Measurements from ENCODE around the gene DUSP8.

DUSP8 gene

DNA sequence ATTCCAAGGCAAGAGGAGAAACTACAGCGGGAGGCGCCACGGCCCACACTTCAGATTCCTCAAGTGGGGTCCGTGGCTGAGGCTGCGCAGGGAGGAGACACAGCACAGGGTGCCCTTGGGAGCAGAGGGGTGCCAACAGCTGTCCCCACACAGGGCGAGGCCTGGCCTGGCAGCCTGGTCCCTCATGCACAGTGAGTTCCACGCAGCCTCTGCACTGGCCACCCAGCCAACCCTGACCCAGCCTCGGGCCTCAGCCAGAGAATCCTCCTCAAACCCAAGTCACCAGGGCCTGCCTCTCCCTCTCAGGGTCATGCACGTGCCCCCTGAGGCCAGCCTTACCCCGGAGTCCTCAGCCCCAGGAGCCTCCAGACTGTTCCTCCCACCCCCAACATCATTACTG is 63.1 kb downstream of the DUSP8 start:
- Histone ChIP-seq H3K4me3 (ENCODE audit: low read length) (no peak overlapping the region), H3K36me3 (ENCODE audit: control insufficient read depth, insufficient read depth, low read length) (no peaks in the 10 kb centered on the region), H3K4me1 (ENCODE audit: control insufficient read depth, insufficient read depth, low read length) (peaks cover 16% of the 10 kb centered on the region), H3K9ac (ENCODE audit: low read length) (no peak overlapping the region), H3K27ac (ENCODE audit: low read depth, low read length) (no peak overlapping the region), H3K27me3 (ENCODE audit: control insufficient read depth, insufficient read depth, low read length) (no peaks in the 10 kb centered on the region)

DNA sequence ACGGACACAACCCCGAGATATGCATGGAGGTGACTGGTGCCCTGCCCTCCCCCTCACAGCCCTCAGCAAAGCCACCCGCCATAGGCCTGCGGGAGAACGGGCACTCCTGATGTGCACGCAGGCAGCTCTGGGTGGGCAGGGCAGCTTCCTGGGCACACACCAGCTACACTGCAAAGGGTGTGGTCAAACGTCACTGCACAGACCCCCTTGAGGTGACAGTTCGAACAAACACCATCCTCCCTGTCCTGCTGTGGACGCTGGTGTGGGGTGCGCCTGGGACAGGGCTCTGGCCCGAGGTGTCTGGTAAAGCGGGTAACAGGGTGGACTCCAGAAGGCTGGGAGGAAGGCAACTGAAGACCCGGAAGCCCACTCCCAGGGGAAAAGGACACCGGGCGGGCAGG is 63.6 kb downstream of the DUSP8 start:
- Histone ChIP-seq H3K9ac (ENCODE audit: low read length) (no peak overlapping the region), H3K4me3 (ENCODE audit: low read length) (no peak overlapping the region), H3K27me3 (ENCODE audit: control insufficient read depth, insufficient read depth, low read length) (no peaks in the 10 kb centered on the region), H3K36me3 (ENCODE audit: control insufficient read depth, insufficient read depth, low read length) (no peaks in the 10 kb centered on the region), H3K4me1 (ENCODE audit: control insufficient read depth, insufficient read depth, low read length) (peaks cover 16% of the 10 kb centered on the region), H3K27ac (ENCODE audit: low read depth, low read length) (no peak overlapping the region)

DNA sequence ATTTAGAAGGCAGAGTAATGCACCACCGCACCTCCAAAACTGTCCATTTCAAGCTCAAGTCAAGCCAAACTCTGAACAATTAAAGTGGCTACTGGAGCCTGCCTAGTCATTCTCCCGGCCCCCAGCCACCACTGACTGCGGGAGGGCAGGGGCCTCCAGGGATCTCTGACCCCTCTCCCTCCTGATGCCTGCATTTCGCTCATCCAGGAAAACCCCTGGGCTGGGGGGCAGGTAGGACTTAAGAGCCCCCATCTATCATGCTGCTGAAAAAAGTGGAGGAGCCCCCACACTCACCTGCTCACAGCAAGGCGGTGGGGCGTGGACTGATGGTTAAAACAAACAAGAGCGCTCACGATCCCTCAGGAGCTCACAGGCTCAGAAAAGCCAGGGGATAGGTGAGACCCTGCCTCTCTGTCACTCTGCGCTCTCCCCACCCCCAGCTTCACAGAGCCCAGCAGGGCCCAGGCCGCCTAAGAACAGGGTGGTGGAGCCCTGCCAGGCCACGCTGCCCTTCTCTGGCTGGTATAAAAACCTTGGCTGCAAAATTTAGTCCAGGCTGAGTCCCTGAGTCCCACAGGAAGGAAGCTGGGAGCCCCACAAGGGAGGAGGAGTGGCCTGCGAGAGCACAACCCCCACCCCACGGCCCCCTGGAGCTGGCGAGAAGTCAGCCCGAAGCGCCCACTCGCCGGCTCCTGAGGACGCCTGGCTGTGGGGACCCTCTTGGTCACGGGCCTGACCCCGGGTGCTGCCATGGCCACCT is 64.5 kb downstream of the DUSP8 start:
- Histone ChIP-seq H3K27me3 (ENCODE audit: control insufficient read depth, insufficient read depth, low read length) (no peaks in the 10 kb centered on the region), H3K9ac (ENCODE audit: low read length) (no peak overlapping the region), H3K4me3 (ENCODE audit: low read length) (no peak overlapping the region), H3K27ac (ENCODE audit: low read depth, low read length) (peak overlapping the region; percentile 18), H3K4me1 (ENCODE audit: control insufficient read depth, insufficient read depth, low read length) (peaks cover 23% of the 10 kb centered on the region), H3K36me3 (ENCODE audit: control insufficient read depth, insufficient read depth, low read length) (no peaks in the 10 kb centered on the region)

DNA sequence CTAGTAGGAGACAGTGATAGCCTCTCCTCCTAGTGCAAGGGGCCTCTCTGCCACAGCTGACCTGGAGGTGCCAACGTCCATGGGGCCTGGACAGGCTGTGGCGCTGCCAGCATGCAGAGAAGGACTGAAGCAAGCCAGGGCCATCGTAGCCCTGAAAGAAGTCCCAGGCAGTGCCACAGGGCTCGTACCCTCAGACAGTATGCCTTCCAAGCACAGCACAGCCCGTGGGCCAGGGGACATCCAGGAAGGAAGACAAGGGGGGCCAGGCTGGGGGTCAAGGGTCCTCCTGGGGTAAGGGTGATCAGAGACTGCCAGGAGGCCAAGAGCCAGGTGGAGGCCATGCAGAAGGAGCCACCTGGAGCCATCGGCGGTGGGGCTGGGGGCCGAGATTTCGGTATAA is 65.1 kb downstream of the DUSP8 start:
- Histone ChIP-seq H3K9ac (ENCODE audit: low read length) (no peak overlapping the region), H3K4me3 (ENCODE audit: low read length) (no peak overlapping the region), H3K27ac (ENCODE audit: low read depth, low read length) (no peak overlapping the region), H3K36me3 (ENCODE audit: control insufficient read depth, insufficient read depth, low read length) (no peaks in the 10 kb centered on the region), H3K27me3 (ENCODE audit: control insufficient read depth, insufficient read depth, low read length) (no peaks in the 10 kb centered on the region), H3K4me1 (ENCODE audit: control insufficient read depth, insufficient read depth, low read length) (peaks cover 27% of the 10 kb centered on the region)

DNA sequence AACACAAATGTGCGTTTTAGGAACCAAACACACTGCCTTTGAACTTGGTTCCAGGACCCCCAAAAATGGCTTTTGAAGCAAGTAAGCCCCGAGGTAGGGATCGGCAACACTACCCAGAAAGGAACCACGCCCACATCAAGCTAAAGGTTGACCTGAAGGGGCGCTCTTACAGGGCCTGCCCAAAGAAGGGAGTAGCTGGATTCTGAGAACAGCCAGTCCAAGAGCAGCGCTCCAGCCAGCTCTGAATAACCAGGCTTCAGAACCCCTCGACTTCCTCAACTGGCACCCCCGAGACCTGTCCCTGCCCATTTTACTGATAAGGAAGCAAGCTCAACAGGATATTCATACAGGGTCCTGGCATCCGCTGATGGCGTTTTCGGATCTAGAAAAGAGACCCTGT is 66.6 kb downstream of the DUSP8 start:
- H3K4me3 ChIP-seq (ENCODE audit: low read length), result no peak overlapping the region
- no peak overlapping the region for H3K27ac ChIP-seq (ENCODE audit: low read depth, low read length)
- peaks cover 27% of the 10 kb centered on the region for H3K4me1 ChIP-seq (ENCODE audit: control insufficient read depth, insufficient read depth, low read length)
- no peaks in the 10 kb centered on the region for H3K27me3 ChIP-seq (ENCODE audit: control insufficient read depth, insufficient read depth, low read length)
- no peaks in the 10 kb centered on the region for H3K36me3 ChIP-seq (ENCODE audit: control insufficient read depth, insufficient read depth, low read length)
- no peak overlapping the region for H3K9ac ChIP-seq (ENCODE audit: low read length)

DNA sequence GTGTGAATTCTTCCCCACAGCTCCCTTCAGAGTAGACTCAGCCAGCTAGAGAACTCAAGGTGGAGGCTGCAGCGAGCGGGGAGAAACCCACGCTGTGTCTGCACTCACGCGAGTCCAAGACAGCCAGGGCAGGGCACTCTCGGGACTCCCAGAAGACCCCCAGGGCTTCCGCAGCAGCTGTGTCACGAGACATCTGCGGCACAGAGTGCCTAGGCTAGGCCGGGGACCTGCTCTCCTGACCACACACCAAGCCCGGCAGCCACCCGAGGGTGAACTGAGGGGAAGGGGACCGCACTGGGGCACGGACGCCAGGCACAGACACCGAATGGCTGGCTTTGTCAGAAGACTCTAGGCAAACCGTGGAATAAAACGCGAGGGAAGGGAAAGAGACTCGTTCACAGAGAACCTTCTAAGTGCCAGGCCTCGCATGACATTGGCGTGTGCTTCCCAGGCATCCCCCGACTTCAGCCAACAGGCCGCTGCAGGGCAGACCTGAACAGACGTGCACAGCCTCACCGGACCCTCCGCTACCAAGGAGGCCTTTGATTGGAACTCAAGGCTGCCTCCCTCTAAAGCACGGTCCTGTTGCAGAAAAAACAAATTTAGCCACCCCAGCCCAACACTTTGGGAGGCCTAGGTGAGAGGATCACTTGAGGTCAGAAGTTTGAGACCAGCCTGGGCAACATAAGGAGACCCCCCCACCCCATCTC is 67.3 kb downstream of the DUSP8 start:
- H3K9ac ChIP-seq (ENCODE audit: low read length), result no peak overlapping the region
- no peak overlapping the region for H3K27ac ChIP-seq (ENCODE audit: low read depth, low read length)
- H3K4me3 ChIP-seq (ENCODE audit: low read length), result no peak overlapping the region
- peaks cover 27% of the 10 kb centered on the region for H3K4me1 ChIP-seq (ENCODE audit: control insufficient read depth, insufficient read depth, low read length)
- H3K36me3 ChIP-seq (ENCODE audit: control insufficient read depth, insufficient read depth, low read length), result no peaks in the 10 kb centered on the region
- H3K27me3 ChIP-seq (ENCODE audit: control insufficient read depth, insufficient read depth, low read length), result no peaks in the 10 kb centered on the region

DNA sequence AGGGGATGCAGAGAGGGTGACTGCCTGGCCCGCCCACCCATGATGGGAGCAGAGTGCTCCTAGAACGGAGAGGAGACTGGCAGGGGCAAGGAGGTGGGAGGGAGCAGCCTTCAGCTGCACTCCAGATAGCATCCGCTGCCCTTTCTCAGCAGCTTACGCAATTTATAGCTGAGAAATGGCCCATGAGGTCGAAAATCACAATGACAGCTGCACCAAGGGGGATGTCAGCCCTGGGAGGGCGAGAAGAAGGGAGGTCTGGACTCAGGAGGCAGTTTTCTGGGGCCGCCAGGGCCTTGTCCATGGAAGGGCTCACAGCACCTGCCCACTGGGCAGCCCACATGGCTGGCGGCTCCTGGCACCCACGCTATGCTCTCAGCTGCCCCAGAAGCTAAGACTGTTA is 67.9 kb downstream of the DUSP8 start:
- Histone ChIP-seq H3K27ac (ENCODE audit: low read depth, low read length) (no peak overlapping the region), H3K36me3 (ENCODE audit: control insufficient read depth, insufficient read depth, low read length) (peaks cover 3% of the 10 kb centered on the region), H3K9ac (ENCODE audit: low read length) (no peak overlapping the region)

More for the DNA sequence above, 67.9 kb downstream of the DUSP8 start:
- Histone ChIP-seq H3K4me1 (ENCODE audit: control insufficient read depth, insufficient read depth, low read length) (peaks cover 24% of the 10 kb centered on the region), H3K27me3 (ENCODE audit: control insufficient read depth, insufficient read depth, low read length) (no peaks in the 10 kb centered on the region), H3K4me3 (ENCODE audit: low read length) (no peak overlapping the region)
